ENCODE data around the gene THAP2. TPM values are rescaled to one million over a fixed set of nuclear protein-coding genes. Genes with fewer than 3 reads are reported as not detected.

Gene THAP2
- total and polyA plus RNA-seq, 4 experiments from 2014 or later, result 6.3 to 14.0 (median 11.8) TPM

GRCh38 chr12:71666259-71666658 is 2.2 kb downstream of the THAP2 start:
- intact Hi-C loops (cut with micrococcal nuclease), result no loop called here
- H3K27ac Mint-ChIP-seq, result peak overlapping the region in 6 of 7 donors; percentile 36 to 100 (median 98)

GRCh38 chr12:71671311-71671710 is 7.2 kb downstream of the THAP2 start:
- Mint-ChIP-seq H3K36me3 (peaks cover 2 to 11% of the 10 kb centered on the region in 2 donors), H3K4me1 (peaks cover 8 to 12% (median 10%) of the 10 kb centered on the region in 4 donors), H3K4me3 (no peak overlapping the region), H3K27me3 (no peaks in the 10 kb centered on the region), H3K27ac (peak overlapping the region in 1 of 7 donors; percentile 48), H3K9me3 (no peaks in the 10 kb centered on the region)
- H3K36me3 ChIP-seq (ENCODE audit: insufficient read depth, low read length), result no peaks in the 10 kb centered on the region
- no peak for DNase-seq
- H3K4me1 ChIP-seq (ENCODE audit: insufficient read depth, low read length), result peaks cover 1% of the 10 kb centered on the region
- ChIA-PET POLR2A (ENCODE audit: partially characterized antibody) (no interaction called here), CTCF (ENCODE audit: partially characterized antibody) (interaction anchor here (1.9 kb wide), 1 partner anchor 76 kb away, joined by 5 read pairs; no protein-coding TSS in a partner anchor)
- H3K4me3 ChIP-seq (ENCODE audit: low read length in 2 of 2), result no peak overlapping the region
- intact Hi-C loops (cut with micrococcal nuclease), result no loop called here
- no peaks in the 10 kb centered on the region for H3K27me3 ChIP-seq (ENCODE audit: insufficient read depth, low read length)
- no peak overlapping the region for H3K27ac ChIP-seq (ENCODE audit: low read depth, low read length)
- no peaks in the 10 kb centered on the region for H3K9me3 ChIP-seq (ENCODE audit: control insufficient read depth in 1 of 2, low read length in 2 of 2)

More at GRCh38 chr12:71666259-71666658, 2.2 kb downstream of the THAP2 start:
- Mint-ChIP-seq H3K9me3 (no peaks in the 10 kb centered on the region), H3K4me1 (peaks cover 25 to 53% (median 33%) of the 10 kb centered on the region in 4 donors), H3K36me3 (peaks cover 15 to 29% of the 10 kb centered on the region in 2 donors), H3K4me3 (peak overlapping the region in 2 of 8 donors; percentile 23 to 54), H3K27me3 (no peaks in the 10 kb centered on the region)
- Histone ChIP-seq H3K4me1 (ENCODE audit: insufficient read depth, low read length) (peaks cover 29% of the 10 kb centered on the region), H3K9me3 (ENCODE audit: control insufficient read depth in 1 of 2, low read length in 2 of 2) (no peaks in the 10 kb centered on the region), H3K27me3 (ENCODE audit: insufficient read depth, low read length) (no peaks in the 10 kb centered on the region), H3K27ac (ENCODE audit: low read depth, low read length) (no peak overlapping the region), H3K36me3 (ENCODE audit: insufficient read depth, low read length) (no peaks in the 10 kb centered on the region), H3K4me3 (ENCODE audit: low read length in 2 of 2) (no peak overlapping the region)
- ChIA-PET CTCF (ENCODE audit: partially characterized antibody) (interaction anchor here (1.0 to 1.3 kb wide), 2 partner anchors 20 to 30 kb away, joined by 3 to 4 read pairs; partner anchors contain the start of gene TMEM19), POLR2A (ENCODE audit: partially characterized antibody) (interaction anchor here (6.8 kb wide), 1 partner anchor 20 kb away, joined by 233 read pairs; the partner anchor contains the start of gene TMEM19)
- no peak for DNase-seq

GRCh38 chr12:71671816-71672215 is 7.7 kb downstream of the THAP2 start:
- Mint-ChIP-seq H3K27ac (peak overlapping the region in 1 of 7 donors; percentile 3), H3K36me3 (peaks cover 2 to 15% of the 10 kb centered on the region in 2 donors), H3K4me3 (no peak overlapping the region), H3K9me3 (no peaks in the 10 kb centered on the region), H3K4me1 (peaks cover 8 to 12% (median 10%) of the 10 kb centered on the region in 4 donors), H3K27me3 (no peaks in the 10 kb centered on the region)
- Histone ChIP-seq H3K4me3 (ENCODE audit: low read length in 2 of 2) (no peak overlapping the region), H3K27me3 (ENCODE audit: insufficient read depth, low read length) (no peaks in the 10 kb centered on the region), H3K36me3 (ENCODE audit: insufficient read depth, low read length) (no peaks in the 10 kb centered on the region), H3K4me1 (ENCODE audit: insufficient read depth, low read length) (no peaks in the 10 kb centered on the region), H3K27ac (ENCODE audit: low read depth, low read length) (no peak overlapping the region), H3K9me3 (ENCODE audit: control insufficient read depth in 1 of 2, low read length in 2 of 2) (no peaks in the 10 kb centered on the region)
- no peak for DNase-seq
- intact Hi-C loops (cut with micrococcal nuclease), result no loop called here
- POLR2A ChIA-PET (ENCODE audit: partially characterized antibody), result interaction anchor here (1.4 kb wide), 1 partner anchor 8 kb away, joined by 7 read pairs; the partner anchor contains the start of genes THAP2 and ZFC3H1
- CTCF ChIA-PET (ENCODE audit: partially characterized antibody), result interaction anchor here (1.9 kb wide), 1 partner anchor 75 kb away, joined by 5 read pairs; no protein-coding TSS in a partner anchor

- DNase-seq, result no peak
- Histone ChIP-seq H3K4me3 (ENCODE audit: low read length in 2 of 2) (no peak overlapping the region), H3K27ac (ENCODE audit: low read depth, low read length) (no peak overlapping the region), H3K36me3 (ENCODE audit: insufficient read depth, low read length) (no peaks in the 10 kb centered on the region), H3K4me1 (ENCODE audit: insufficient read depth, low read length) (peaks cover 19% of the 10 kb centered on the region), H3K27me3 (ENCODE audit: insufficient read depth, low read length) (no peaks in the 10 kb centered on the region), H3K9me3 (ENCODE audit: control insufficient read depth in 1 of 2, low read length in 2 of 2) (no peaks in the 10 kb centered on the region)
- no peaks in the 10 kb centered on the region for H3K27me3 Mint-ChIP-seq
- H3K4me3 Mint-ChIP-seq, result no peak overlapping the region
- H3K36me3 Mint-ChIP-seq, result peaks cover 0 to 7% of the 10 kb centered on the region in 2 donors
- H3K9me3 Mint-ChIP-seq, result no peaks in the 10 kb centered on the region
- peaks cover under 1 to 16% (median 6%) of the 10 kb centered on the region in 4 donors for H3K4me1 Mint-ChIP-seq
- POLR2A ChIA-PET (ENCODE audit: partially characterized antibody), result no interaction called here
- CTCF ChIA-PET (ENCODE audit: partially characterized antibody), result no interaction called here
- intact Hi-C loops (cut with micrococcal nuclease), result no loop called here
- H3K27ac Mint-ChIP-seq, result no peak overlapping the region
These were observed 18.4 kb downstream of the THAP2 start for GRCh38 chr12:71682466-71682865.

GRCh38 chr12:71683633-71684032 is 19.5 kb downstream of the THAP2 start:
- Mint-ChIP-seq H3K27me3 (no peaks in the 10 kb centered on the region), H3K4me1 (peaks cover 10 to 28% (median 13%) of the 10 kb centered on the region in 4 donors), H3K36me3 (peaks cover 0 to 7% of the 10 kb centered on the region in 2 donors), H3K27ac (peak overlapping the region in 1 of 7 donors; percentile 30), H3K4me3 (peak overlapping the region in 2 of 8 donors; percentile 27 to 43), H3K9me3 (no peaks in the 10 kb centered on the region)
- no peaks in the 10 kb centered on the region for H3K9me3 ChIP-seq (ENCODE audit: control insufficient read depth in 1 of 2, low read length in 2 of 2)
- ChIA-PET POLR2A (ENCODE audit: partially characterized antibody) (interaction anchor here (5.7 kb wide), 1 partner anchor 20 kb away, joined by 233 read pairs; the partner anchor contains the start of genes THAP2 and ZFC3H1), CTCF (ENCODE audit: partially characterized antibody) (interaction anchor here (1.0 to 1.2 kb wide), 2 partner anchors 19 to 22 kb away, joined by 3 read pairs; partner anchors contain the start of gene THAP2)
- DNase-seq, result no peak
- intact Hi-C loops (cut with micrococcal nuclease), result no loop called here
- H3K4me1 ChIP-seq (ENCODE audit: insufficient read depth, low read length), result peaks cover 27% of the 10 kb centered on the region
- H3K36me3 ChIP-seq (ENCODE audit: insufficient read depth, low read length), result no peaks in the 10 kb centered on the region
- H3K27me3 ChIP-seq (ENCODE audit: insufficient read depth, low read length), result no peaks in the 10 kb centered on the region
- H3K4me3 ChIP-seq (ENCODE audit: low read length in 2 of 2), result no peak overlapping the region
- H3K27ac ChIP-seq (ENCODE audit: low read depth, low read length), result no peak overlapping the region

GRCh38 chr12:71684081-71684480 is 20.0 kb downstream of the THAP2 start:
- Histone ChIP-seq H3K4me3 (ENCODE audit: low read length in 2 of 2) (no peak overlapping the region), H3K27me3 (ENCODE audit: insufficient read depth, low read length) (no peaks in the 10 kb centered on the region), H3K4me1 (ENCODE audit: insufficient read depth, low read length) (peaks cover 27% of the 10 kb centered on the region), H3K27ac (ENCODE audit: low read depth, low read length) (no peak overlapping the region), H3K9me3 (ENCODE audit: control insufficient read depth in 1 of 2, low read length in 2 of 2) (no peaks in the 10 kb centered on the region), H3K36me3 (ENCODE audit: insufficient read depth, low read length) (no peaks in the 10 kb centered on the region)
- Mint-ChIP-seq H3K36me3 (peaks cover 0 to 7% of the 10 kb centered on the region in 2 donors), H3K27me3 (no peaks in the 10 kb centered on the region), H3K9me3 (no peaks in the 10 kb centered on the region), H3K27ac (peak overlapping the region in 4 of 7 donors; percentile 30 to 85 (median 46)), H3K4me3 (peak overlapping the region in 4 of 8 donors; percentile 29 to 50 (median 44)), H3K4me1 (peaks cover 10 to 32% (median 13%) of the 10 kb centered on the region in 4 donors)
- POLR2A ChIA-PET (ENCODE audit: partially characterized antibody), result interaction anchor here (0.9 to 5.7 kb wide), 3 partner anchors 14 to 71 kb away, joined by 3 to 233 read pairs (median 28); partner anchors contain the start of genes RAB21, THAP2 and ZFC3H1
- CTCF ChIA-PET (ENCODE audit: partially characterized antibody), result interaction anchor here (1.0 to 4.3 kb wide), 7 partner anchors 20 to 156 kb away, joined by 3 to 60 read pairs (median 5); partner anchors contain the start of genes THAP2 and ZFC3H1
- DNase-seq, result peak in 4 of 5 donors; percentile 11 to 40 (median 18)
- intact Hi-C loops (cut with micrococcal nuclease), result no loop called here

- Mint-ChIP-seq H3K27ac (peak overlapping the region; percentile 80 to 98 (median 95)), H3K4me1 (peaks cover 10 to 32% (median 17%) of the 10 kb centered on the region in 4 donors), H3K27me3 (no peaks in the 10 kb centered on the region), H3K9me3 (no peaks in the 10 kb centered on the region), H3K4me3 (peak overlapping the region; percentile 92 to 99 (median 96)), H3K36me3 (peaks cover 0 to 7% of the 10 kb centered on the region in 2 donors)
- DNase-seq, result peak in 1 of 5 donors; percentile 36
- ChIA-PET POLR2A (ENCODE audit: partially characterized antibody) (interaction anchor here (0.7 to 5.7 kb wide), 15 partner anchors 8 to 154 kb away, joined by 3 to 233 read pairs (median 4); partner anchors contain the start of genes RAB21, TBC1D15, THAP2 and ZFC3H1), CTCF (ENCODE audit: partially characterized antibody) (interaction anchor here (0.7 to 4.3 kb wide), 14 partner anchors 10 to 332 kb away, joined by 3 to 60 read pairs (median 5); partner anchors contain the start of genes RAB21, THAP2 and ZFC3H1)
- peak overlapping the region; percentile 47 to 73 for H3K4me3 ChIP-seq (ENCODE audit: low read length in 2 of 2)
- no peaks in the 10 kb centered on the region for H3K36me3 ChIP-seq (ENCODE audit: insufficient read depth, low read length)
- peaks cover 27% of the 10 kb centered on the region for H3K4me1 ChIP-seq (ENCODE audit: insufficient read depth, low read length)
- no peaks in the 10 kb centered on the region for H3K27me3 ChIP-seq (ENCODE audit: insufficient read depth, low read length)
- peak overlapping the region; percentile 72 for H3K27ac ChIP-seq (ENCODE audit: low read depth, low read length)
- no peaks in the 10 kb centered on the region for H3K9me3 ChIP-seq (ENCODE audit: control insufficient read depth in 1 of 2, low read length in 2 of 2)
- intact Hi-C loops (cut with micrococcal nuclease), result no loop called here
These were observed 21.3 kb downstream of the THAP2 start for GRCh38 chr12:71685312-71685906.

Measured in CD4-positive, alpha-beta memory T cell (primary cell).